SU-DHL-6 (cell line): ENCODE data around the gene OLIG2.

Experiments used
- EZH2phosphoT487 ChIP-seq: fragments of 200-600 bp; sonication (generic), shearing (Covaris generic); conservative IDR thresholded peaks from 2 replicates; pipeline ENCODE4 v1.6.1; 2018; ENCODE audit warnings: mild to moderate bottlenecking, antibody characterized with exemption, low read length, moderate library complexity, mixed read lengths
- TF ChIP-seq, protein P1 (sequence below): fragments of 200-600 bp; sonication (generic); IDR thresholded peaks from one replicate; pipeline ENCODE4 v1.5.1; 2017; ENCODE audit warnings: antibody characterized with exemption, mild to moderate bottlenecking, low read length, moderate library complexity; ENCODE audit not compliant: insufficient read depth, poor library complexity, severe bottlenecking

DNA sequence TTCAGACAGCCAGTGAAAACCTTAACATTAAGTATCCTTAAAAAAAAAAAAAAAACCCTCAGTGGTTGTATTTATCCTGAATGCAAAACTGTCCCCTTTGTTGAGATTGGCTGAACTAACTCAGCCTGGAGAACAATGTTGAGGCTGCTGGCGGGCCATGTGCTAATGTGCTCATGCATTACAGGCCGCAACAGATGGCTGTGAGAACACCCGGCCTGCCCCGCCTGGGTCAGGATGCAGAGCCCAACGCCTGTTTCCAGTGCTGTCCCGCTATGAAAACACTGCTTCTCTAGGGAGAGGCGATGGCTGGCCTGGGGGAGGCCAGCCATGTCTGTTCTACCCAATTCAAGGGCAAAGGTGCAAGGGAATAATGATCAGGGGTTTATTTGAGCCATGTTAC, 13.8 kb downstream of the OLIG2 start:
- TF ChIP-seq, protein P1, sequence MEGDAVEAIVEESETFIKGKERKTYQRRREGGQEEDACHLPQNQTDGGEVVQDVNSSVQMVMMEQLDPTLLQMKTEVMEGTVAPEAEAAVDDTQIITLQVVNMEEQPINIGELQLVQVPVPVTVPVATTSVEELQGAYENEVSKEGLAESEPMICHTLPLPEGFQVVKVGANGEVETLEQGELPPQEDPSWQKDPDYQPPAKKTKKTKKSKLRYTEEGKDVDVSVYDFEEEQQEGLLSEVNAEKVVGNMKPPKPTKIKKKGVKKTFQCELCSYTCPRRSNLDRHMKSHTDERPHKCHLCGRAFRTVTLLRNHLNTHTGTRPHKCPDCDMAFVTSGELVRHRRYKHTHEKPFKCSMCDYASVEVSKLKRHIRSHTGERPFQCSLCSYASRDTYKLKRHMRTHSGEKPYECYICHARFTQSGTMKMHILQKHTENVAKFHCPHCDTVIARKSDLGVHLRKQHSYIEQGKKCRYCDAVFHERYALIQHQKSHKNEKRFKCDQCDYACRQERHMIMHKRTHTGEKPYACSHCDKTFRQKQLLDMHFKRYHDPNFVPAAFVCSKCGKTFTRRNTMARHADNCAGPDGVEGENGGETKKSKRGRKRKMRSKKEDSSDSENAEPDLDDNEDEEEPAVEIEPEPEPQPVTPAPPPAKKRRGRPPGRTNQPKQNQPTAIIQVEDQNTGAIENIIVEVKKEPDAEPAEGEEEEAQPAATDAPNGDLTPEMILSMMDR = no peak
- TF ChIP-seq EZH2phosphoT487 = no peak
